OCI-LY3 (cell line): Measurements from ENCODE around the gene C1QTNF5.

ENCODE experiments used
- CTCF ChIP-seq: fragments of 200-600, 300-600 bp; sonication (generic); IDR thresholded peaks from 2 replicates; pipeline ENCODE4 v1.5.1; 2014; ENCODE audit warnings: antibody characterized with exemption, low read length, low read depth
- EZH2phosphoT487 ChIP-seq: fragments of 200-600 bp; shearing (Covaris generic); IDR thresholded peaks from 2 replicates; pipeline ENCODE4 v1.6.1; 2018; ENCODE audit warnings: antibody characterized with exemption, mixed run types, low read depth

- TF ChIP-seq CTCF (no peak), EZH2phosphoT487 (no peak)
Observed at GRCh38 chr11:119335655-119336543, 4.8 kb downstream of the C1QTNF5 start.
